GM23338 (cell line): ENCODE results near the gene SLC6A18. TPM values are rescaled to one million over a fixed set of nuclear protein-coding genes. Genes with fewer than 3 reads are reported as not detected.

ENCODE experiments used
- ATAC-seq: fragments of 200-7000 bp; cut with Tn5 transposase; 3 replicates; pipeline ENCODE4 v1.9.1; 2020
- DNase-seq: peaks from one replicate; pipeline ENCODE4 v3.0.0-alpha.2; 2015; ENCODE audit warnings: low spot score
- H2AFZ ChIP-seq: fragments of 200-600 bp; sonication (generic); 2 replicates; pipeline ENCODE4 v1.8.0; 2016; ENCODE audit warnings: antibody characterized with exemption, mild to moderate bottlenecking, moderate library complexity
- H3F3A ChIP-seq: fragments of 200-600 bp; sonication (generic); replicated peaks from 2 replicates; pipeline ENCODE4 v1.8.0; 2017; ENCODE audit warnings: antibody characterized with exemption, mixed run types, low read depth
- H3K27ac ChIP-seq: fragments of 200-600 bp; sonication (generic); 2 replicates; pipeline ENCODE4 v1.6.1; 2016; ENCODE audit warnings: low read depth
- H3K27me3 ChIP-seq: fragments of 200-600 bp; sonication (generic); 2 replicates; pipeline ENCODE4 v1.8.0; 2016; ENCODE audit warnings: mild to moderate bottlenecking, mixed run types, moderate library complexity; ENCODE audit not compliant: insufficient read depth
- H3K36me3 ChIP-seq: fragments of 200-600 bp; sonication (generic); 2 replicates; pipeline ENCODE4 v1.8.0; 2016; ENCODE audit warnings: mild to moderate bottlenecking; ENCODE audit not compliant: insufficient read depth
- H3K4me1 ChIP-seq: fragments of 200-600 bp; sonication (generic); 2 replicates; pipeline ENCODE4 v1.8.0; 2016; ENCODE audit warnings: mild to moderate bottlenecking, moderate library complexity; ENCODE audit not compliant: insufficient read depth
- H3K4me2 ChIP-seq: fragments of 200-600 bp; sonication (generic); 2 replicates; pipeline ENCODE4 v1.7.1; 2017; ENCODE audit warnings: mixed run types
- H3K4me3 ChIP-seq: fragments of 200-600 bp; sonication (generic); 2 replicates; pipeline ENCODE4 v1.6.1; 2016; ENCODE audit warnings: mixed run types
- H3K79me2 ChIP-seq: fragments of 200-600 bp; sonication (generic); replicated peaks from 2 replicates; pipeline ENCODE4 v1.8.0; 2017; ENCODE audit warnings: mild to moderate bottlenecking; ENCODE audit not compliant: insufficient read depth
- H3K9me2 ChIP-seq: fragments of 200-600 bp; sonication (generic); 2 replicates; pipeline ENCODE4 v1.8.0; 2017; ENCODE audit not compliant: insufficient read depth
- H4K20me1 ChIP-seq: fragments of 200-600 bp; sonication (generic); replicated peaks from 2 replicates; pipeline ENCODE4 v1.8.0; 2017; ENCODE audit warnings: mild to moderate bottlenecking; ENCODE audit not compliant: insufficient read depth
- H3K27ac Mint-ChIP-seq: 2 replicates; pipeline ENCODE4 v1.8.0; 2020; ENCODE audit warnings: inconsistent platforms, mild to moderate bottlenecking, moderate library complexity, mixed read lengths
- H3K27me3 Mint-ChIP-seq: 3 replicates; pipeline ENCODE4 v1.8.0; 2022; ENCODE audit warnings: low read depth, mild to moderate bottlenecking, moderate library complexity, mixed read lengths, inconsistent platforms; ENCODE audit not compliant: insufficient read depth, poor library complexity
- H3K36me3 Mint-ChIP-seq: 3 replicates; pipeline ENCODE4 v1.8.0; 2021; ENCODE audit warnings: low read depth, mild to moderate bottlenecking, inconsistent platforms, moderate library complexity, mixed read lengths
- H3K4me1 Mint-ChIP-seq: 3 replicates; pipeline ENCODE4 v1.8.0; 2020; ENCODE audit warnings: mild to moderate bottlenecking, inconsistent platforms, mixed read lengths
- H3K4me3 Mint-ChIP-seq: 3 replicates; pipeline ENCODE4 v1.8.0; 2021; ENCODE audit warnings: moderate library complexity, mild to moderate bottlenecking, inconsistent platforms, mixed read lengths
- H3K9me3 Mint-ChIP-seq: 3 replicates; pipeline ENCODE4 v1.8.0; 2020; ENCODE audit warnings: moderate library complexity, mild to moderate bottlenecking, inconsistent platforms, mixed read lengths
- CREB1 ChIP-seq: fragments of 250-450 bp; sonication (Bioruptor Pico); IDR thresholded peaks from 2 replicates; pipeline ENCODE4 v1.5.0; 2020; ENCODE audit warnings: low read depth, mild to moderate bottlenecking, moderate library complexity
- CTCF ChIP-seq, 2 experiments: fragments of 200-600 bp in 1 of 2; sonication (generic) in 1 of 2; conservative IDR thresholded peaks; 2 replicates each; pipeline versions ENCODE4 v1.5.1 to v1.6.1; 2016 to 2017; ENCODE audit warnings: antibody characterized with exemption in 2 of 2, low read depth in 2 of 2, mild to moderate bottlenecking in 2 of 2, moderate library complexity in 1 of 2
- ETS1 ChIP-seq: IDR thresholded peaks from 2 replicates; pipeline ENCODE4 v1.6.1; 2016; ENCODE audit warnings: antibody characterized with exemption
- NANOG ChIP-seq: IDR thresholded peaks from 2 replicates; pipeline ENCODE4 v1.6.1; 2016; ENCODE audit warnings: antibody characterized with exemption, borderline replicate concordance
- POLR2AphosphoS5 ChIP-seq: IDR thresholded peaks from 2 replicates; pipeline ENCODE4 v1.6.1; 2016; ENCODE audit warnings: antibody characterized with exemption, low read depth
- REST ChIP-seq: IDR thresholded peaks from one replicate; pipeline ENCODE4 v1.6.1; 2018; ENCODE audit warnings: antibody characterized with exemption; ENCODE audit not compliant: unreplicated experiment
- STAT1 ChIP-seq: IDR thresholded peaks from one replicate; pipeline ENCODE4 v1.6.1; 2016; ENCODE audit warnings: antibody characterized with exemption; ENCODE audit not compliant: unreplicated experiment
- polyA plus RNA-seq: library from polyadenylated mRNA; unstranded; fragments of >200 nt; fragmentation: Nextera tagmentation; extraction: Ambion mirVana; gene quantifications from 2 replicates; pipeline ENCODE4 v1.2.1, GENCODE V29; 2016
- total RNA-seq: library from RNA; depleted of rRNA; stranded (reverse); fragments of >200 nt; shearing (Covaris generic); gene quantifications from 2 replicates; pipeline ENCODE4 v1.2.3, GENCODE V29; 2014

SLC6A18 gene
- total and polyA plus RNA-seq, 2 experiments from 2014 or later: not detected

GRCh38 chr5:1285141-1285540 is 60.0 kb downstream of the SLC6A18 start:
- Mint-ChIP-seq H3K4me1 (no peaks in the 10 kb centered on the region; the same call in 2 of the 3 replicates), H3K4me3 (no peak overlapping the region), H3K36me3 (peaks cover 16% of the 10 kb centered on the region), H3K27me3 (peaks cover 15% of the 10 kb centered on the region), H3K27ac (no peak overlapping the region), H3K9me3 (no peaks in the 10 kb centered on the region; the same call in 2 of the 3 replicates)
- Histone ChIP-seq H3K79me2 (peaks cover 45% of the 10 kb centered on the region), H3K4me1 (no peaks in the 10 kb centered on the region), H3K4me3 (no peak overlapping the region), H3F3A (no peaks in the 10 kb centered on the region), H3K27me3 (no peaks in the 10 kb centered on the region), H3K27ac (no peak overlapping the region), H3K36me3 (no peaks in the 10 kb centered on the region), H2AFZ (no peak overlapping the region), H3K4me2 (no peak overlapping the region), H4K20me1 (peaks cover 7% of the 10 kb centered on the region; the same call in 1 of the 2 replicates), H3K9me2 (no peaks in the 10 kb centered on the region)
- ATAC-seq (no peak), DNase-seq (no peak)
- TF ChIP-seq NANOG: no peak
- TF ChIP-seq CREB1 (CRISPR knock-in tag): no peak
- TF ChIP-seq ETS1: no peak
- no peak for TF ChIP-seq REST
- TF ChIP-seq POLR2AphosphoS5: no peak

GRCh38 chr5:1285883-1286291 is 60.7 kb downstream of the SLC6A18 start:
- Mint-ChIP-seq H3K4me3 (no peak overlapping the region), H3K36me3 (peaks cover 16% of the 10 kb centered on the region), H3K9me3 (no peaks in the 10 kb centered on the region; the same call in 2 of the 3 replicates), H3K27me3 (peaks cover 15% of the 10 kb centered on the region), H3K4me1 (no peaks in the 10 kb centered on the region; the same call in 2 of the 3 replicates), H3K27ac (no peak overlapping the region)
- no peaks in the 10 kb centered on the region for H3K4me1 ChIP-seq
- H4K20me1 ChIP-seq: peaks cover 7% of the 10 kb centered on the region; the same call in 1 of the 2 replicates
- ATAC-seq (no peak), DNase-seq (no peak)
- H3K36me3 ChIP-seq: no peaks in the 10 kb centered on the region
- no peaks in the 10 kb centered on the region for H3K9me2 ChIP-seq
- H3K79me2 ChIP-seq: peaks cover 45% of the 10 kb centered on the region
- H3K27me3 ChIP-seq: no peaks in the 10 kb centered on the region
- H2AFZ ChIP-seq: no peak overlapping the region
- H3K27ac ChIP-seq: no peak overlapping the region
- no peak overlapping the region for H3K4me3 ChIP-seq
- H3K4me2 ChIP-seq: no peak overlapping the region
- H3F3A ChIP-seq: no peaks in the 10 kb centered on the region
- TF ChIP-seq CTCF (conservative IDR thresholded peaks at IDR 0.05; ENCODE audit: low read depth in 2 of 2) (no peak), STAT1 (no peak), REST (no peak)
